Measurements from ENCODE around the gene PRELID2.
"Not testable (repeated sequence)": the region's sequence is repeated elsewhere in the genome, so short reads cannot be mapped to it uniquely, and the experiment has no call there.

Gene PRELID2

DNA sequence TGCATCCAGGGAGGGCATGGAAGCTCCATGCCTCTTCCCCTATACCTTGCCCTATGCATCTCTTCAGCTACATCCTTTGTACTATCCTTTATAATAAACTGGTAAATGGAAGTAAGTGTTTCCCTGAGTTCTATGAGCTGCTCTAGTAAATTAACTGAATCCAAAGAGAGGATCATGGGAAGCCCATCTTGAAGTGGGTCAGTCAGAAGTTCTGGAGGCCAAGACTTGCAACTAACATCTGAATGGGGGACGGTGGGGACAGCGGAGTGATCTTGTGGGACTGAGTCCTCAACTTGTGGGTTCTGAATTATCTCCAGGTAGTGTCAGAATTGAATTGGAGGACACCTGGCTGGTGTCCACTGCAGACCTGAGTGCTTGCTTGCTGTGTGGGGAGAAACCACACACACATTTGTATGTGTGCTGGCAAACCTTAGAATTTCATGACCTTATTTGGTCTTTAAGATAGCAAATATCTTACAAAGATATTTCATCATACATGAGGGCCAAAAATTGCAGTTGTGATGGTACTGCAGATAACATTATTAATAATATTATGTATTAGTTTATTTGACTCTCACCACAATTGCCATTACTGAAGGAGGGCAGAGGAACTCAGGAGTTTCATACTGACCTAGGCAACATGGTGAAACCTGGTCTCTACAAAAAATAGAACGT, 5.5 kb upstream of the PRELID2 start:
- no peak for DNase-seq (ENCODE audit: low read depth in 2 of 2)

DNA sequence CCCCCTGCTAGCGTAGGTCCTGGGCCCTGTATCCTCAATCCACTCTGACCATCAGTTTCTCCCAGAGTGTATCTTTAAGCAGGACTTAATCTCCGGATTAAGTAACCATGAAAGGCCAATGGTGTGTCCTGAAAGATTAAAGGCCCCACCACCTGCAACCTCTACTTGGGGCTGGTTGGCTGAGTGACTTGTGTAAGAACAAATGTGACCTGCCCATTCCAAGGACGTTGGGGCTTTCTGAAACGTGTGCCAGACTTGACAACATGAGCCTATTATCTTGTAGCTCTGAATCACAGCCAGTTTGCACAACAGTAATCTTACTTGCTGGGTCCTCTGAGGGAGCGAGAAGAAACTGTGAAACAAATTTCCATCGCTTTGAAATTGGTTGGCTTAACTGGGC, 3.1 kb upstream of the PRELID2 start:
- DNase-seq (ENCODE audit: low read depth in 2 of 2): no peak

DNA sequence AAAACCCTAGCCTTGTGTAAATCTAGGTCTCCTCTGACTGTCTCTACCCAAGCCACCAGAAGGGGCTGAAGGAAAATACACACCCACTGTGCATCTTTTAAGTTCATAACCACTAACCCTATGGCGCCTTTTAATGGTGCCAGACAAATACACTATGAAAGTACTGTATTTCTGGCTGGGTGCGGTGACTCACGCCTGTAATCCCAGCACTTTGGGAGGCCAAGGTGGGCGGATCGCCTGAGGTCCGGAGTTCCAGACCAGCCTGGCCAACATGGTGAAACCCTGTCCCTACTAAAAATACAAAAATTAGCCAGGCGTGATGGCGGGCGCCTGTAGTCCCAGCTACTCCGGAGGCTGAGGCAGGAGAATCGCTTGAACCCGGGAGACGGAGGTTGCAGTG, 1.1 kb upstream of the PRELID2 start:
- DNase-seq (ENCODE audit: low read depth in 2 of 2): not testable (repeated sequence)

DNA sequence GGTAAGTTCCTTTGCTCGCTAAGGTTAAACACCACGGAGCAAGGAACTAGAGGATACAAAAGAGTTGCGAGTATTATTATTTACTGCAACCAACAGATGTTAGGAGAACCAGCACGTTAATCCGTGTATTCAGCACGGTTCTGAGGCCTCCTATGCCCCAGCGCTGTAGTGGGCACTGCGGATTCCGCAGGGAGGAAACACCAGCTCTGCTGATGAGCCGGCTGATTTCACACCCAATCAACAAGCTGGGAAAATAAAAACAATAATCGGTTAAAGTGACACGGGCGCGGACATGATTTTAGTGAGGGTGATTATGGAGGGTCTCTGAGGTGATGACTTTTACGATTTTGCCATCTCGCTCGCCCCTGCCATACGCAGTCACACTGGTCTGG, 702 bp upstream of the PRELID2 start:
- no peak for DNase-seq (ENCODE audit: low read depth in 2 of 2)

DNA sequence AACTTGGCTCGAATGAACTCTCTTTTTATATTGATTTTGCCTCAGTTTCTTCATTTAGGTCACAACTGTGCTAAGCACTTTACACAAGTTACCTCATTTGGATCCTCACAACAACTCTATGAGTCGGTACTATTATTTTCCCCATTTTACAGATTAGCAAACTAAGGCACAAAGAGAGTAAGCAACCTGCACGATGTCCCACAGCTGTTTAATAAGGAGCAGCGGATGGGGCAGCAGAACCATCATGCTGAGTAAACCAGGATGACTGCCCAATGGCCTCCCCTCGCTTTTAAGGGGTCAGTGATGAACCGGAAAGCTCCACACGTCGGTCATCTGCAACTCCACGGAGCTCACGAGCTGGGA, 607 bp downstream of the PRELID2 start:
- DNase-seq (ENCODE audit: low read depth in 2 of 2): no peak

DNA sequence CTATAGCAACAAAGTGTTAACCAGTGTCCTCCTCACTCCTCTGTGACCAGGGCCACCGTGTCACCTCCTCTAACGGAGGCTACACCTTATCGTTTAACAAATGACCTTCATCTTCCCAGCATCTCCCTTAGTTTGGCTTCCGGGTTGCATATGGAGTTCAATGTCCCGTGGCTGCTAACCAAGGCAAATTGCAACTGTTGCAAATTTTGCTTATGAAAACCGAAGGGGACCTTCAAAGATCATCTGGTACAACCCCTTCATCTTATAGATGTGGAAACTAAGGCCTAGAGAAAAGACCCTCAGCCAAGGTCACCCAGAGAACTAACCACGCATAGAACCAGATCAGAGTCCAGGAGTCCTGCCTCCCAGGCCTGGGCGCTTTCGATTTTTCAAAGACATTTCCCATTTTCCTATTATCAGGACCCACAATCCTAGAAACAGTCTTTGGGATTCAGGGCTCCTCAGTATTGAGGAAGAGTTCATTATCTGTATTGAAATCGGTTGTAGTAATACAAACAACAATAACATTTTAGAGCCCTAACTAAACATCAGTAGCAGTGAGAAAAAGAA, 1.4 kb downstream of the PRELID2 start:
- DNase-seq (ENCODE audit: low read depth in 2 of 2): no peak

DNA sequence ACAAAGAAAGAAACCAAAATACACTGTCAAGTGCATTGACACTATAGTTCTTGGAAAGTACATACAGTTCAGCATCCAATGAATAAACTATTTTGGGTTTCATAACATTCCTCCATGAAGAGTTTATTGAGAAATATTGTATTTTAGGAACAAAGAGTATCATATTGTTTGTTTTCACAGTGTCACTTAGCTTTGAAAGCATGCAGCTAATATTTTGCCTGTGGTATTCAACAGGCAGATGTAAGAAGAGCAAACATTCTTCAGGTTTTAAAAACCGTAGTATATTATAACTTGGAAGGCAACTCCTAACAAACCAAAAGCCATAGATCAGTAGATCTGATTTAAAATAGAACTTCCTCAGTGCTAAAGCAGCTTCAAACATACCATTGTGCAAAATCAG, 4.5 kb downstream of the PRELID2 start:
- DNase-seq (ENCODE audit: low read depth in 2 of 2): no peak

DNA sequence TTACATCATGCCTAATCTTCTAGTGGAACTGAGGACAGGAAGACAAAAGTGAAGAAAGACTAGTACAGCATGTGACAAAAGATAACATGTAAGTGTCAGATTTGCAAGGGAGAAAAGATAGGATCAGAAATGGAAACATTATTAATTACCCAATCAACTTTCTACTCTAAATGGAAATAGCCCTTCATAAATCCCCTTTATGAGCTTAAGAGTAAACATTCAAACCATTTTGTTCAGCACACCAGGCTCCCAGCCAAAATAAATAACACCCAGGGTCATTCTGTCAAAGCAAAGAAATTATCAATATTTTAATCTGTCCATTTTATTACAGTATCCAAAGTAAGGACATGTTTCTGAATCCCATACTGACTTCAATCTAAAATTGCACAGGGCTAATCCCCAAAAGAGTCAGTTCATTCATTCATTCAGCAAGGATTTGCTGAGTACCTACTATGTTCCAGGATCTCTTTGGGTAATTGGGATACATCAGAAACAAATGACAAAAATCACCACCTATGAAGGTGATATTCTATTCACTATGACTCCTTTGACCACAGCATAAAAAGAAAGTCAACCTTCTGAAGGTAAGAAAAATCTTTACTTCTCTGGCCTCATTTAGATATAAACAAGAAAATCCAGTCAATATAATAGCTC, 5.3 kb downstream of the PRELID2 start:
- DNase-seq (ENCODE audit: low read depth in 2 of 2): no peak

DNA sequence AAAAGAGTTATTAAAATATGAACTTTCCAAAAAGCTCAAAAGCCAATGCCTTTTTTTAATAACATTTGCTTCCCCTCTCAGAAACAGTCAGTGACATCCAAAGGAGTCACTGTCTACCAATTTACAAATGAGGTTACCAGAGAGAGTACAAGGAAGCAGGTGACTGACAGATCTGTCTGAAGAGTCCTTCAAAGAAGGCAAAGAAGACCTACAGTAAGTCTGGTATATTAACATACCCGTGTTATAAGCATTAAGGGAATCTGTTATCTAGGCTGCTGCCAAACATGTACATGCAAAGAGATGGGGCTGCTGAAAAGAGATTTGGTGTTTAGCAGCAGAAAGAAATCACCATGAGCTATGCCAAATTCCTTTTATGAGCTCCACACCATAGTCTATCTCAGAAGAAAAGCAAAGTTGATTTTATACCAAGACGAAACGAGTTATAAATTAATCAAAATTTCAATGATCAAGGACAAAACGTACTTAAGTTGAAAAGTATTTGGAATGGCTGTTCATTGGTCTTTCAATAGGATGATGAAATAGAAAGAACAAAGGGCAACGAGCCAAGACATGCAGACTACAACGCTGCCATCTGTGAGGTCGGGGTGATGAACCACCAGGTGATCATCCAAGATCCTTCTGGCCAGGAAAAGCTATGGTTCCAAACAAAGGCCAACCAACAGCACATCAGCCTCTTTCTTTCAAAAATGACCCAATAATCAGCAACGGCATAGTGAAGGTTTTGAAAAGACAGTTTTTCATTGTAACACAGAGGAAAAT, 8.1 kb downstream of the PRELID2 start:
- DNase-seq (ENCODE audit: low read depth in 2 of 2): no peak

DNA sequence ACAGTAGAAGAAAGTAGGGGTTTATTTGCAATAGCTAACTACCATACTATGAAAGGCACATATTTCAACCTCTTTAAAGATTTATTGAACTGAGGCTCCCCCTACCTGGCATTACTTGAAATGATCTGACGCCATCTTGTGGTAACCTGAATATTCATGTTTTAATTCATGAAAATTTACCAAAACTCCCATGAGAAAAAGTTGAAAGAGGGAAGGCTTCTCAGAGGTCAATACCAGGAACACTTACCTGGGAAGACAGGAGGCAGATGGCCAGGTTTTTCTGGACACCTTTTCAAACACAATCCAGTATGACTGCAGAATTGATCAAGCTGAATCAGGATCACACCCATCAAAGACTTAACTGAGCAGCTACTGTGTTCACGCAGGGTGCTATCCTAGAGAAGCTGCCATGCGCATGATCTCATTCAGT, 9.4 kb downstream of the PRELID2 start:
- DNase-seq (ENCODE audit: low read depth in 2 of 2): no peak

DNA sequence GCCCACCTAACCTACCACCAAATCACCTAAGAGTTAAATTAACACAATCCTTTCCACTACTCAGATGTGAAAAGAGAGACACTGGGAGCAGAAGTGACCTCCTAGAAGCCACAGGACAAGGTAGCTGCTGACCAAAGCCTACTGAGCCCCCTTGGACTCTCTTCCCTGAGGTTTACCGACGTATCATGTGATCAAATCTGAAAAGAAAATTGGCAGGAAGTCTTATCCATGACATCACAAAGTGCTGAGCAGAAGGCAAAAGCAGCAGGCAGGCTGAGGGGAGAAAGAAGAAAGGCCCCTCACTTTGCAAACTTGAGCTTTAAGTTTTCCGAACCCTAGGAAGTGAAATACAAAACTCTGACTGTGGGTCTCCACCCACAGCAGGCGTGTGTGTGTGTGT, 11.1 kb downstream of the PRELID2 start:
- no peak for DNase-seq (ENCODE audit: low read depth in 2 of 2)

DNA sequence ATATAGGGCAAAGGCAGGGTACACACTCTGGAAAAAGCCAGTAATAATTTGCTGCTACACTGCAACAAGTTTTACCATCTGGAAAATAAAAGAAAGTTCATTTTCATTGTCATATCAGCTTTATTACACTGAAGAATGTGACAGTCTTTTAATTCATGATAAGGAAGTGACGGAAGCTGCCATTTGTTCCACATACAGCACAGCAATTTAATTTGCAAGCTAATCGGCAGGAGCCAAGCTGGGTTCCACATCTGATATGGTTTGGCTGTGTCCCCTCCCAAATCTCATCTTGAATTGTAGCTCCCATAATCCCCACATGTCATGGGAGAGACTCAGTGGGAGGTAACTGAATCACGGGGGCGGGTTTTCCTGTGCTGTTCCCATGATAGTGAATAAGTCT, 16.5 kb downstream of the PRELID2 start:
- DNase-seq (ENCODE audit: low read depth in 2 of 2): no peak

DNA sequence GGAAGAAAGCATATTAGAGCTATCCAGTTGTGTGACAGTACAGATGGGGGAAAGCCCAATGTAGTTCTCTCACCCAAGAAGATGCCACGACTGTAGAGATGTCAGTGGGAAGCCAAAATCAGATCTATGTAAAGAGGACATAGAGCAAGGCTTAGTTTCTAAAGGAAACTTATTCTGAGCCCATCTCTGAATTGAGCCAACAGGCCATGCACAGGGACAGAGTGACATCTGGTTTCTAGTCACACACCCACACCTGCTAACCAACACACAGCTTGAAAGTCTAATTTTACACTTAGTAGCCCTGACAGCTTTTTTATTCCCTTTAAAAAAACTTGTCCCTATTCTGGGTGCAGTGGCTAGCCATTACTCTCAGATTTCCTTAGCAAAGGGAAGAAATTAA, 22.3 kb downstream of the PRELID2 start:
- DNase-seq (ENCODE audit: low read depth in 2 of 2): no peak

DNA sequence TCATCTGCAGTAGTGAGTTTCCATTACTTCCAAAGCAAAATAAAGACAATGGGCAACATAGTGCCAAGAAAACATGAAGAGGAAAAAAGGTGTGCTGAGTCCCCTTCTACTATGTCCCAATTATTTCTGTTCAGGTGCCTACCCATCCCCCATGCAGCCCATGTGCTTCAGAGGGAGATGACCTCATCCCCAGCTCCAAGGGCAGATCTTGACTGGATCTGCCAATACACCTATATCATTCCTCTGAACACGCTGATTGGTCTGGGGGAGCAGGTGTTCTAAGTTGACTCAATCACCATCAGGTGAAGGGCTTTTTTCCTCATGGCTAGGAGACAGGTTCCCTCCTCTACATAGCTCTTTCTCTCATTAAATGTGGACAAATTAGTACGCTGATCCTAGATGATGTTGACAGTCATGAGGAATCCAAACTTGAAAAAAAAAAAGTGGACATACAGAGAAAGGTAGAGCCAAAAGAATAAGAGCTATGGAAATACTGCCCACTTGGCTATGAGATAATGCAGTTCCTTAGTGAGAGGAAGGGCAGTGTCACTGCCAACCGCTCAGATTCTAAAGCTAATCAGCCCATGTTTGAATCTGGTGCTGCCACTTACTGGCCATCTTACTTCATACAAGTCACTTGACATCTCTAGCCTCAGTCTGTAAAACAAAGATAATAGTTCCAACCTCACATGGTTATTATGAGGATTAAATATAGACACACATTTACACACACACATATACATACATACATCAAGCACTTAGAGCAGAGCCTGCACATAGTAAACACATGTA, 23.1 kb downstream of the PRELID2 start:
- DNase-seq (ENCODE audit: low read depth in 2 of 2): no peak

DNA sequence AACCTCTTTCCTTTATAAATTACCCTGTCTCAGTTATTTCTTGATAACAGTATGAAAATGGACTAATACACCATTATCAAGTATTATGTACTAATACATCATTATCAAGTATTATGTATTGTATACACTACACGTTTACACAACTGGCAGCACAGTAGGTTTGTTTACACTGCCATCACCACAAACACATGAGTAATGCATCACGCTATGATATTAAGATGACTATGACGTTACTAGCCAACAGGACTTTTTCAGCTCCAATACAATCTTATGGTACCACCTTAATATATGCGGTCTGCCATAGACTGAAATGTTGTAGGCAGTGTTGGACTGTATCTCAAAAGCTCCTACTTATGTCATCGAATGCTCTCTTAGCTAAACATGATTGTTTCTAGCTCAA, 28.2 kb downstream of the PRELID2 start:
- no peak for DNase-seq (ENCODE audit: low read depth in 2 of 2)

DNA sequence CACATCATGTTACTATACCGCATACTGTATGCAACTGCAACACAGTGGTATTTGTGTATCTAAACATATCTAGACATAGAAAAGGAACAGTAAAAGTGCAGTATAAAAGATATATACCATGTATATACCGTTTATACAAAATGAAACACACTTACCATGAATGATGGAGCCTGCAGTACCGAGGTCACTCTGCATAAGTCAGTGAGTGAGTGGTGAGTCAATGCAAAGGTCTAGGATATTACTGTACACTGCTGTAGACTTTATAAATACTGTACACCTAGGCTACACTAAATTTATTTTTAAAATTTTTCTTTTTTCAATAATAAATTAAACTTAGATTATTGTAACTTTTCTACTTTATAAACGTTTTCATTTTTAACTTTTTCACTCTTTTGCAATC, 29.3 kb downstream of the PRELID2 start:
- no peak for DNase-seq (ENCODE audit: low read depth in 2 of 2)

DNA sequence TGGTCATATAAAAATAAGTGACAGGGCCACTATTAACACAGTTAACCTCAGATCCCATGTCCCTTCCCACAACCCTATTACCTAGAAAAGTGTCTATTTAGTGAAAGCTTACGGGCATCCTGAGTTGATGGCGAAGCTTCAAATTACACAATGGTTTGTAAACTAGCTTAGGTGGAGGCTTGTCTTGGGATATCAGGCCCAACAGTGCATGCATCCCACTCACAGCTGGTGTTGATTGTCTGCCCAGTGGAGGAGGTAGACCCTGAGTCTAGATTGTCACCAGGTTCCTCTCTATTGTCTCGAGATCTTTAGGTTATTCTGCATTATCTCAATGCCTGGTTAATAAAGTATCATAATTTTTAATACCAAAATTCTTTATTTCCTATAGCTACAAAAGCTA, 30.4 kb downstream of the PRELID2 start:
- no peak for DNase-seq (ENCODE audit: low read depth in 2 of 2)

DNA sequence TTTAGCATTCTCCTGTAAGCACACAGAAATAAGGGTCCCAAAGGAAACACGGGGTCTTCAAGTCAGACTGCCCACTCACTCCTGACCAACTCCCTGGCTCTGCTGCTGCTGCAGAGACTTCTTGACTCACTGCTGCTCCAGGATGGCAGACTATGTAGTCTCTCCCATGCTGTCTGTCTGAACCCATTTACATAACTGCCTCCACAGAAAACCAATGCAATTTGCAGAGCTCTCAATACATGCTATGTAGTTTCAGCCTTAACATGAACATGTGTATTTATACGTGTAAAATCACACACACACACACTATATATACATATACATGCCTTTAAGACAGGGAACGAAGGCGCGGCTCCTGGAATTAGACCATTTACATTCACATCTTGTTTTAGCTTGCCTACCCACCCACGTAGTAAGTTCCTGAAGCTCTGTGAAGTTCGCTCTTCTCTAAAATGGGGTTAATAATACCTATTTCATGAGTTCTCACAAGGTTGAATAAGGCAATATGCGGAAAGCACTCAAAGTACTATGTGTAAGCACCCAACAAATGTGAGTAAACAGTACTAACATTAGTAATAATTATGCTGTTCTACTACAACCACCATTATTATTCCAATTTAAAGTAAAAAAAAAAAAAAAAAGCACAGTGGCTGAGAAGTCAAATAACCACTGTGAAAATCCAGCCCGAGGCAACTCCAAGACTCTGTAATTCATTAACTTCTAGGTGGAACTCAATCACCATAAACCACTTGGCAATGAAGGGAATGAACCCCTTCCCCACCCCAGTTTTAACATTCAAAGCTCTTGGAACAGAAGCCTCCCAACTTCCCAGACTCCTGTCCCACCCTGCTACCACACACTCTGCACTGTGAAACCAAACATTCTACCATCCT, 31.8 kb downstream of the PRELID2 start:
- no peak for DNase-seq (ENCODE audit: low read depth in 2 of 2)

DNA sequence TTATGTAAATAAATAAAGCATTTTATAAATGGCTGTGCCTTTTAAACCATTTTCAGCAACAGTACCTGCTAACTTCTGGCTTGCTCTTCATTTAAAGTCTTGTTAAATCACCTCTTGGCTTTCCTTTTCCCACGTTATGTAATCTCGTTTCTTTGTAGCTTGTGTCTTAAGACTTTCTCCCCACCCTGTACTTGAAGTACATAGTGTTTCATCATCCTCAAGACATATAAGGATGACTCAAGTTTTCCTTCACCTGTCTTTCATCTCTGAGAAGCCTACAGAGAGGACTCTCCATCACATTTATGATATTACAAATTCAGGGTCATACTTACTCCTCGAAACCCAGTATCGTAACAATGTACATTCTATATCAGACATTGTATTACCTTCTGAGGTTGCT, 33.9 kb downstream of the PRELID2 start:
- no peak for DNase-seq (ENCODE audit: low read depth in 2 of 2)

DNA sequence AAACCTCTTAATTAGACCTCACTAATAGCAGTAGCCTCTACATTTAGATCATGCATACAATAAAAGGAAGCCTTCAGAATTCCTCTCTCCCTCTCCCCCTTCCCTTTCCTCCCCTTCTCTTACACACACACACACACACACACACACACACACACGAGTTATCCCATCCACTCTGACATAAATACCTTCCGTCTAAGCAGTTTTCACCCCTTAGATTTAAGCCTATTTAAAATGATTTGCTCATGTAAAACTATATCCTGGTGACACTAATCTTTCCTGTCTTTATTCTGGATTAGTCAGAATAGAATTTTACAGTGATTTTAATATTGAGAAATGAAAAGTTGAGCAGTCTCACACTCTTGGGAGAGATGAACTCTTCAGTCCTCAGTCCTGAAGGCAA, 35.0 kb downstream of the PRELID2 start:
- no peak for DNase-seq (ENCODE audit: low read depth in 2 of 2)

DNA sequence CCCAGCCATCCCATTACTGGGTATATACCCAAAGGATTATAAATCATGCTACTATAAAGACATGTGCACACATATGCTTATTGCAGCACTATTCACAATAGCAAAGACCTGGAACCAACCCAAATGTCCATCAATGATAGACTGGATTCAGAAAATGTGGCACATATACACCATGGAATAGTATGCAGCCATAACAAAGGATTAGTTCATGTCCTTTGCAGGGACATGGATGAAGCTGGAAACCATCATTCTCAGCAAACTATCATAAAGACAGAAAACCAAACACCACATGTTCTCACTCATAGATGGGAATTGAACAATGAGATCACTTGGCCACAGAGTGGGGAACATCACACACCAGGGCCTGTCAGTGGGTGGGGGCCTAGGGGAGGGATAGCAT, 36.6 kb downstream of the PRELID2 start:
- not testable (repeated sequence) for DNase-seq (ENCODE audit: low read depth in 2 of 2)
